HEK293 (cell line): ENCODE results near the gene TOP2A.

Source experiments
- ELK4 ChIP-seq: IDR thresholded peaks from 2 replicates; pipeline ENCODE4 v1.6.1; 2011; ENCODE audit warnings: mild to moderate bottlenecking, low read depth, low read length, borderline replicate concordance
- IKZF3 ChIP-seq: fragments of 450-650 bp; IDR thresholded peaks from 2 replicates; pipeline ENCODE4 v1.5.0; 2018; ENCODE audit warnings: missing biosample characterization, mild to moderate bottlenecking, missing genetic modification characterization, moderate library complexity
- KLF16 ChIP-seq: fragments of 450-650 bp; formaldehyde crosslinking; IDR thresholded peaks from 2 replicates; pipeline ENCODE4 v1.5.1; 2017; ENCODE audit warnings: missing biosample characterization, missing genetic modification characterization
- REST ChIP-seq: fragments of 450-650 bp; formaldehyde crosslinking; IDR thresholded peaks from 2 replicates; pipeline ENCODE4 v1.5.1; 2016; ENCODE audit warnings: missing biosample characterization, missing genetic modification characterization
- SP3 ChIP-seq: fragments of 450-650 bp; formaldehyde crosslinking; IDR thresholded peaks from 2 replicates; pipeline ENCODE4 v1.5.1; 2016; ENCODE audit warnings: missing biosample characterization, missing genetic modification characterization
- TRIM28 ChIP-seq: IDR thresholded peaks from 2 replicates; pipeline ENCODE4 v1.6.1; 2011; ENCODE audit warnings: low read length, control low read depth, borderline replicate concordance
- YY1 ChIP-seq: fragments of 450-650 bp; formaldehyde crosslinking; IDR thresholded peaks from 2 replicates; pipeline ENCODE4 v1.5.1; 2018; ENCODE audit warnings: missing biosample characterization, missing genetic modification characterization
- ZBTB26 ChIP-seq: fragments of 450-650 bp; formaldehyde crosslinking; optimal IDR thresholded peaks from 2 replicates; pipeline ENCODE3; 2016; ENCODE audit warnings: missing biosample characterization, mild to moderate bottlenecking, missing genetic modification characterization
- ZBTB7A ChIP-seq: fragments of 450-650 bp; formaldehyde crosslinking; IDR thresholded peaks from 2 replicates; pipeline ENCODE4 v1.5.1; 2016; ENCODE audit warnings: low read depth, missing biosample characterization, missing genetic modification characterization
- ZFP37 ChIP-seq: fragments of 450-650 bp; formaldehyde crosslinking; IDR thresholded peaks from 2 replicates; pipeline ENCODE4 v1.5.1; 2016; ENCODE audit warnings: missing biosample characterization, missing genetic modification characterization
- ZFP69B ChIP-seq: fragments of 450-650 bp; formaldehyde crosslinking; IDR thresholded peaks from 2 replicates; pipeline ENCODE4 v1.5.1; 2016; ENCODE audit warnings: missing biosample characterization, missing genetic modification characterization
- ZIC2 ChIP-seq: fragments of 450-650 bp; formaldehyde crosslinking; IDR thresholded peaks from 2 replicates; pipeline ENCODE4 v1.5.1; 2016; ENCODE audit warnings: missing biosample characterization, missing genetic modification characterization
- ZNF148 ChIP-seq: fragments of 450-650 bp; formaldehyde crosslinking; IDR thresholded peaks from 2 replicates; pipeline ENCODE4 v1.5.0; 2017; ENCODE audit warnings: missing biosample characterization, missing genetic modification characterization, borderline replicate concordance
- ZNF366 ChIP-seq: fragments of 450-650 bp; formaldehyde crosslinking; conservative IDR thresholded peaks from 2 replicates; pipeline ENCODE4 v1.5.1; 2016; ENCODE audit warnings: missing biosample characterization, missing genetic modification characterization
- ZNF548 ChIP-seq: fragments of 450-650 bp; formaldehyde crosslinking; IDR thresholded peaks from 2 replicates; pipeline ENCODE4 v1.5.1; 2016; ENCODE audit warnings: missing biosample characterization, missing genetic modification characterization
- ZNF560 ChIP-seq: fragments of 450-650 bp; formaldehyde crosslinking; IDR thresholded peaks from 2 replicates; pipeline ENCODE4 v1.5.1; 2017; ENCODE audit warnings: missing biosample characterization, missing genetic modification characterization, borderline replicate concordance
- ZNF610 ChIP-seq: fragments of 450-650 bp; formaldehyde crosslinking; IDR thresholded peaks from 2 replicates; pipeline ENCODE4 v1.5.1; 2016; ENCODE audit warnings: missing biosample characterization, missing genetic modification characterization, borderline replicate concordance
- ZNF639 ChIP-seq: fragments of 450-650 bp; formaldehyde crosslinking; IDR thresholded peaks from 2 replicates; pipeline ENCODE4 v1.5.1; 2016; ENCODE audit warnings: missing biosample characterization, missing genetic modification characterization
- ZNF677 ChIP-seq: fragments of 450-650 bp; IDR thresholded peaks from 2 replicates; pipeline ENCODE4 v1.5.0; 2018; ENCODE audit warnings: missing biosample characterization, mild to moderate bottlenecking, missing genetic modification characterization, moderate library complexity
- ZNF692 ChIP-seq: fragments of 450-650 bp; formaldehyde crosslinking; IDR thresholded peaks from 2 replicates; pipeline ENCODE4 v1.5.1; 2016; ENCODE audit warnings: missing biosample characterization, missing genetic modification characterization
- ZNF704 ChIP-seq: fragments of 450-650 bp; formaldehyde crosslinking; IDR thresholded peaks from 2 replicates; pipeline ENCODE4 v1.5.1; 2016; ENCODE audit warnings: missing biosample characterization, missing genetic modification characterization
- ZNF76 ChIP-seq: fragments of 450-650 bp; formaldehyde crosslinking; IDR thresholded peaks from 2 replicates; pipeline ENCODE4; 2016; ENCODE audit warnings: low read depth, missing biosample characterization, missing genetic modification characterization, borderline replicate concordance
- ZNF792 ChIP-seq: fragments of 450-650 bp; formaldehyde crosslinking; IDR thresholded peaks from 2 replicates; pipeline ENCODE4 v1.5.1; 2016; ENCODE audit warnings: missing biosample characterization, missing genetic modification characterization
- ZSCAN30 ChIP-seq: fragments of 450-650 bp; IDR thresholded peaks from 2 replicates; pipeline ENCODE4 v1.5.1; 2018; ENCODE audit warnings: missing biosample characterization, mild to moderate bottlenecking, missing genetic modification characterization, moderate library complexity

Gene TOP2A

GRCh38 chr17:40417609-40418427, at the start of gene TOP2A (continued):
- TF ChIP-seq ELK4 (no peak), ZNF76 (tag by site-specific recombination) (peak; percentile 17; the same call in 1 of the 2 replicates), ZBTB7A (peak; percentile 28; the same call in 1 of the 2 replicates), IKZF3 (tag by site-specific recombination) (peak; percentile 99), ZIC2 (tag by site-specific recombination) (peak; percentile 41), ZNF366 (tag by site-specific recombination) (peak; percentile 81), SP3 (tag by site-specific recombination) (peak; percentile 81), ZNF148 (tag by site-specific recombination) (no peak), ZNF704 (peak; percentile 73; the same call in 1 of the 2 replicates), ZNF692 (tag by site-specific recombination) (0 out of 2 replicates have a peak, but pooled peaks have one; percentile 29), ZNF792 (peak; percentile 59; the same call in 1 of the 2 replicates), YY1 (tag by site-specific recombination) (peak; percentile 55; the same call in 1 of the 2 replicates), ZFP69B (tag by site-specific recombination) (0 out of 2 replicates have a peak, but pooled peaks have one; percentile 12), ZNF677 (tag by site-specific recombination) (0 out of 2 replicates have a peak, but pooled peaks have one; percentile 20), ZNF548 (tag by site-specific recombination) (no peak), ZSCAN30 (tag by site-specific recombination) (0 out of 2 replicates have a peak, but pooled peaks have one; percentile 37), ZBTB26 (tag by site-specific recombination) (peak; percentile 45), ZNF639 (tag by site-specific recombination) (0 out of 2 replicates have a peak, but pooled peaks have one; percentile 14), ZNF560 (tag by site-specific recombination) (no peak), ZFP37 (tag by site-specific recombination) (peak; percentile 7; the same call in 1 of the 2 replicates), ZNF610 (tag by site-specific recombination) (no peak), KLF16 (tag by site-specific recombination) (peak; percentile 28; the same call in 1 of the 2 replicates), TRIM28 (peak; percentile 10; the same call in 1 of the 2 replicates), REST (tag by site-specific recombination) (peak; percentile 45; the same call in 1 of the 2 replicates)
